IPS-NIHi7 (cell line): ENCODE measurements around the gene ZNF618.

Experiments used
- DNase-seq: peaks from one replicate; pipeline ENCODE4 v3.0.0; 2012; ENCODE audit warnings: mixed read lengths; ENCODE audit errors: extremely low spot score

Gene ZNF618

DNA sequence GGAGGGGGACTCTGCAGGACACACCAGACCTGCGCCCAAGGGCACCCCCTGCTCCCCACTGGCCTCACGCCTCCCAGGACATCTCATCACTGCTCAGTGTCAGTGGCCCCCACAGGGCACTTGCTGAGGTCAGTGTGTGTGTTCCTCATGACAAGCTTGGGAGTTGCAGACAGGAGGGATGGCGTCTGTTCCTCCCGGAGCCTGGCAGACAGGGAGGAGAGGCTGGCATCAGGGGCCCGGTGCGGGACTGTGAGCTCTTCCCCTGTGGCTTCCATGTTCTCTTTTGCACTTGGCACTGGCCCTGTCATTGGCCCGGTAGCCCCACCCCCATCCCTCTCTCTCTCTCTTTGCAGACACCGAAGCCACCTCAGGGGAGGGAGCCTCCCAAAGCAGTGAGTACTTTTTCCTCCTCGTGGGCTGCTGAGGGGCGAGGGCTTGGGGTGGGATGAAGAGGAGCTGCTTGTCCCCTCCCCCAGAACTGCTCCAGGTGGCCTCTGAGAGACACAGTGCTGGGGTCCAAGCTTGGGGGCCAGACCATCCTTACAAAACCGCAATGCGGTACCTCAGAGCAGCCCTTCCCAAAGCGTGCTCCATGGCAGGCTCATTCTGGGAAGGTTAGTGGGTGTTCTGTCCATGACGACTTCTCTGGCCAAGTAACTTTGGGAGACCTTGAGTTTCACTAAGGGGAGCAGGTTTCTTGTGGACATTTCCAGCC is 126.3 kb downstream of the ZNF618 start:
- DNase-seq = no peak

DNA sequence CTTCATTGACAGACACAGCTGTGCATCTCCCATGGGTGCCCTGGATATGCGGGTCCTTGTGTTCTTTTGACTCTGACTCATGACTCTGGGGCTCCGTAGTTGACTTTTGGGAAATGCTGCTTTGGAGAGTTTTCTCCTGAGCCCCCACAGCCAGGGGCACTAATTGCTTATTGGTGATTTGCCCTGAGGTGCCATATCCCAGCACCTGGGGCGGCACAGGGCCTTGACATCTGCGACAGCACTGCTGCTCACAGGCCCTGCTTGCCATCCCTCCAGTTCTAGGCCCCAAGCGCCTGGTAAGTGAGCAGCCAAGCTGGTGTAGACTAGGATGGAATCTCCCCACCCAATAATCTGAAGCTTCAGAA is 126.9 kb downstream of the ZNF618 start:
- DNase-seq = no peak

DNA sequence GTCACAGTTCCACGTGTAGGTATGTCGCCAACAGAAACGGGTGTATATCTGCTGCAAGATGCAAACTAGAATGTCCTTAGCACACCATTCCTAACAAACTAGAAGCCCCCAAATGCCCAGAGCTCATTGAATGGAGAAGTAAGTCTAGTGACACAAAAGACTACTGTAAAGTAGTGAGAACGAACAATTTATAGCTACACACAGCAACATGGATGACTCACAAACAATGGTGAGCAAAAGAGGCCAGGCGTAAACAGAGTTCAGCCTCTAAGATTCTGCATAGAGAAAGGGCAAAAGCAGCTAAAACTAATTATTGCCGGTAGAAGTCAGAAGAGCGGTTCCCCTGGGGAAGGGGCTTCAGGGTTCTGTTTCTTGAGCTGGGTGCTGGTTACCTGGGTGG is 127.2 kb downstream of the ZNF618 start:
- no peak for DNase-seq

DNA sequence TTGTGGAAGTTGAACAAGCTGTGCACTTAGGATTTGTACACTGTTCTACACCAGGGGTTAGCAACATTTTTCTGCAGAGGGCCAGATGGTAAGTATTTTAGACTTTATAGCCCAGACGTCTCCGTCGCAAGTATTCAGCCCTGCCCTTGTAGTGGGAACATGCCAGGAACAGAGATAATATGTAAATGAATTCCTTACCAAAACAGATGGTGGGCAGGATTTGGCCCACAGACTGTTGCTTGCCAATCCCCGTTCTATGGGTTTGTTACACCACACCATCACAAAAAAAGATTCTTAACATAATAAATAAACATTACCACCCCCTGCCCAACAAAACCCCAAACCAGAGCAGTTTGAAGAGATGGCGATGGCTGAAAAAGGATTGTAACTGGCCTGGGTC is 127.6 kb downstream of the ZNF618 start:
- no peak for DNase-seq

DNA sequence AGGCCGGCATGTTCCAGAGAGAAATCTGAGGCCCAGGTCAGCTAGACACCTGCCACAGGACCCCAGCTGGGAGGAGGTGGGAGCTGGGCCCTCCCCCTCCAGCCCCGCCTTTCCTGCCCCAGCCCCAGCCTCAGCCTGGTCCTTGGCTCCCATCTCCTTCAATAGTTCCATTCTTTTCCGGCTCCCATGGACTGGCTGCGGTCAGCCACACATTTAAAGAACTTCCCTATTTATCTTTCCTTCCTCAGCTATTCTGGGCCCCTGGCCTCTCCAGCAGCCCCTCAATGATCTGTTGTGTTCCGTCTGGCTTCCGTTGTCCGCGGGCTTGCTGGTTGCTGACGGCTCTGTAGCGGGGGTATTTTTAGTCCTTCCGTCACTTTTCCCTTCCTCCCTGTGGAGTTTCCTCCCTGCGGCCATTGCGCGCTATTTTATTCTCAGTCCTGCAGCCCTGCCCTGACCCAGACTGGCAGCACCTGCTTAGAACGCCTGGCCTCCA is 128.2 kb downstream of the ZNF618 start:
- DNase-seq = no peak

DNA sequence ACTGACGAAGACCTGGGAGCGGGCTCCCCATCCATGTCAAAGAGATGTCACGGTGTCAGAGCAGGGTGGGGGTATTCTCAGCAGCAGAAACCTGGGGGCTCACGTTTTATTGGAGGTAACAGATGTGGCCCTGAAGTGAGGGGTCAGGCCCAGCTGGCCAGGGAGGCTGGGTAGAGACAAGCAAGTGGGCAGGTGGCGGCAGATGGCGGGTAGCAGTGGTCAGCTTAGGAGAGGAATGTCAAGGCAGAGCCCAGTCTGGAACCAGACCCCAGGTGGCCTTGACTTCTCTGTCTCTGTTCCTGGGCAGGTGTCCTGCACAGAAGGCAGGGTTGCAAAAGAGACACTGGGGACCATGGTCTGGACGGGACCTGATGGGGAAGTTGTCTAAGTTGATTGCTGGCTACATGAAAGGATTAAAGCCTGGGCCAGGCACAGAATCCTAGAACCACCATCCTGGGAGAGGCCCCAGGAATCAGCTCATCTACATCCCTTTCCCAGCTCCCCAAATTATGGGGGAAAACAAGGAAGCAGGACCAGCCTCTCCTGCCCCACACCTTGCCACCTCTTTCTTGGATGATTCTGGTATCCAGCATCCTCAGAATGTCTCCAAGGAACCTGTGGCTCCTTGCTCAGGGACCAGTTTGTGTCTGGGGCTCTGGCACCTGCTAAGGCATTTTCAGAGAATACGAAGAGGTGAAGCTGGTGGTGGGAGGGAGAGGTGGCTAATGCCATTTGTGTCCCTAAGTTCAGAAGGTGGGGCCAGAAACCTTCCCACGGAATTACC is 129.5 kb downstream of the ZNF618 start:
- no peak for DNase-seq

DNA sequence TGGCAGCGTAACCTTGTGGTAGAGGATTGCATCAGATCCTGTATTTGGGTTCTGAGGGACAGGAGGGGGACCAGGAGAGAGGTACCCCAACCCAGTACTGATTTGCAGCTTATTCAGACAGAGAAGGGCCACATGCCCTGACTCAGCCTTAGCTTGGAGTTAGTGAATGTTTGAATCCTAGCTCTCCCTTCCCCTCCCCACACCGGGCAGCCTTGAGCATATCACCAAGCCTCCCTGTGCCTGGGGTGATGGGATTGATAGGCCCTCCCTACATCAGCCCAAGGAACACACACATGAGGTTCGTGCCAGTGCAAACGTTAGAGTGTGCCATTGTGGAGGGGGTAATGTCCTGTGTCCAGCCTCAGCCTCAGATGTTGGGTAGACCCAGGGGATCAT is 130.0 kb downstream of the ZNF618 start:
- DNase-seq = no peak

DNA sequence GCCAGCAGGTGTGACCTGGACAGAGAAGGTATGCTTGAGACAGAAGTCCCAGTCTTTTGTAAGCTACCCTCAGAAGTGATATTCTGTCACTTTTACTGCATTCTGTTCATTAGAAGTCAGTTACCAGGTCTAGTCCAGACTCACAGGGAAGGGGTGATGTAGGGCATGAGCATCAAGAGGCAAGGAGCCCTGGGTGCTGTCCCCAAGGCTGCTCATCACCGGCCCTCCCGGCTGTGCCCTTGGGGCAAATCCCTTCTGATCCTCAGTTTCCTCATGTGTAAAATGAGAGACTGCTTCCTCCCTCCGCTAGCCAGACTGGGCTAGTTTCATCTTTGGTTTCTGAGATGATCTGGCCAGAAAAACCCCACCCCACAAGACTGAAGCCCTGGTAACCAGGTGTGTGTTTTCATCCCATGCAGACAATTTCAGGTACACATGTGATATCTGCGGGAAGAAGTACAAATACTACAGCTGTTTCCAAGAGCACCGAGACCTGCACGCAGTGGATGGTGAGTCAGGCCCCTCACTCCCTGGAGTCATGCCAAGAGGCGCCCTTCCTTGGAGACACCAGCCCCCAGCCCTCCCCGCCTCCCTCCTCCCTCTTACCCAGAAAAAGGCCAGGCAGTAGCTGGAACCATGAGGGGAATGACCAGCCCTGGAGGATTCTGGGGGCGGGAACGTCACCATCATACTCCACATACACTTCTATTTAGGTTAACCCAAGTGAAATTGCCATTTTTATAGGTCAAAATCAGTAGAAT is 131.0 kb downstream of the ZNF618 start:
- DNase-seq = no peak

DNA sequence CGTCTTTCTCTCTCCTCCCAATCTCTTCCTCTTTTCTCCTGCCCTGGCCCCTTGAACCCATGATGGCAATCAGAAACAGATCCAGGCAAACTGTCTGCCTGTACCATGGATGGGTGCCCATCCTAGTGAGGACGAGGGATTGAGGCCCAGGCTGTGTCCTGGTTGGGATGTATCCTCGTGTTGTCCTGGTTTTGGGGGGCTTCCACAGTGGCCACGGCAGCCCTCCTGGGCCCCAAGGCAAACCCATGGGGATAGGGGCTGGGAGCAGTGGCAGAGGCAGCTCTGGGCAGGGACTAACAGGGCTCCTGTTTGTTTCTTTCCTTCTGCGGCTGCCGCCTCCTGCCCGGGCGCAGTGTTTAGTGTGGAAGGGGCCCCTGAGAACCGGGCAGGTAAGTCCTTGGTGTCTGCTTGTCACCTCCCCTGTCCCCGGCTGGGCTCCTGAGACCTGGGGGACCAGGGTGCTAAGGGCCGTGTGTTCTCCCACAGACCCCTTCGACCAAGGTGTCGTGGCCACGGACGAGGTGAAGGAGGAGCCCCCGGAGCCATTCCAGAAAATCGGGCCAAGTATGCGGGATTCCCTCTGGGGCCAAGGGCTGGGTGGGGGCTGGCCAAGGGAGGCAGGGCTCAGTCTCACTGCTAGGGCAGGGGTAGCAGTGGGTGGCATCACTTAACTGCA is 132.0 kb downstream of the ZNF618 start:
- DNase-seq = no peak

DNA sequence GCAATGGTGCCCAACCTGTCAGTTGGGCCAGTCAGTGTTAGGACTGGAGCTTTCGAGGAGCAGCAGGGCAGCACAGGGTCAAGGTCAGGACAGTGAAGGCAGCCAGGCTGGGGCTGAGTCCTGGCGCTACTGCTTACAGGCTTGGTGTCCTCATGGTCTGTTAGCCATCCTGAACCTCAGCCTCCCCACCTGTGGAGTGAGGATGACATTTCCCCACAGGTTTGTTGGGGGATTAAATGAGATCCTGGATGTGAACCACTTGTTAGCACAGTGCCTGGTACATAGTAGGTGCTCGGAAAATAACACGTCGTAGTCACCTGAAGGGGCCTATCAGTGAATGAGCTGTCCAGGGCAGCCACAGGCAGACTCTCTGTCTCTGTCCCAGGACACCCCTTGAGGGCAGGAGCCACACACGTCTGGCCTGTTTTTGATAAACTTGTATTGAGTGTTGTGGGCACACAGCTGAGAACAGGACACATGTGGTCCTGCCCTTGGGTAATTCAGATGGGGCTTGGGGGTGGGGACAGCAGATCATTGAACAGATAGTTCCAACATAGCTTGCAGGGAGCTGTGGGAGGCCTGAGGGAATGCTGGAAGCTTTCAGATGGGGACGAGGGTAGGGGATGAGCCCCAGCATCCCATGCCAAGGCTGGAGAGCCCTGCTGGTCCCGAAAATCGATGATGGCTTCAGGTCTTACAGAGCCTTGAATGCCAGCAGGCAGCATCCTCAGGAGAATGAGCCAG is 132.7 kb downstream of the ZNF618 start:
- DNase-seq = no peak

DNA sequence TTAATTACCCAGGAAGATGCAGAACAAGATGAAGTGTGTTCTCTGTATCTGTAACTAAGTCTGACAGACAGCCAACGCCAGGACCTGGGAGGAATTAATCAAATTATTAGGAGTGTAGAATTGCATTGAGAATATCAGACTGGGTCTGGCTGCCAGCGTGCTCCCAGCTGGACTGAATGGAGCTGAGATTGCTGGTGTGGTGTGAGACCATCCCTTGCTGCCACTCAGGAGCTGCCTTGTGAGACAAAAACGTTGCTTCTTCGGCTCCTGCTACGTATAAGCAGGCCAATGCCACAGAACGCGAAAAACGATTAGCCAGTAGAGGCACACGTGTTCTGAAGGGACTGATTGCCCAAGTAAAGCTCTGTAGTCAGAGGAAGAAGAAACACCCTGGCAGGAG is 135.2 kb downstream of the ZNF618 start:
- DNase-seq = no peak

DNA sequence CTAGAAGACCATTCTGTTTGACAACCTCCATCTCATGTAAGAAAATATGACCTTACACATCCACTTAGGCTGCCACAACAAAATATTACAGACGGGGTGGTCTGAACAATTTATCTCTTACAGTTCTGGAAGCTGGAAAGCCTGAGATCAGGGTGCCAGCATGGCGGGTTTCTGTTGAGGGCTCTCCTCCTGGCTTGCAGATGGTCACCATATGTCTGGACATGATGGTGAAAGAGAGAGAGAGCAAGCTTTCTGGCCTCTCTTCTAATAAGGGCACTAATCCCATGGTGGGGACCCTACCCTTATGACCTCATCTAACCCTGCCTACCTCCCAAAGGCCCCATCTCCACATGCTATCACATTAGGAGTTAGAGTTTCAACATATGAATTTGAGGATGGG is 136.0 kb downstream of the ZNF618 start:
- no peak for DNase-seq

DNA sequence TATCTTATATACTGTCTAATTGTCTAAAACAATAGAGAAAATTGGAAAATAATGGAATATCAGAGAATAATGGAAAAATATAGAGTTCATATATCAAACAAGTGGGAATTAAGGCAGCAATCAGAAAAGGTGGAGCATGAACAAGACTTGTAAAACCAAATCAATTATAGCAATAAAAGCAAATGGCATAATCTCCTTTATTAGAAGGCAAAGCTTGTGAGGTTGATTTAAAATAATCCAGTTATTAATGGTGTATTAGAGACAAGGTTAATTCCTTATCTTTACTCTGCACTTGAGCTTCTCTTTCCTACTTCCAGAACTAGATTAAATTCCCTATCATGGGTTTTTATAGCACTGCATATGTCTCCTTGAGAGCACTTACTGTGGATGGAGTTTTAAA is 137.9 kb downstream of the ZNF618 start:
- DNase-seq = no peak

DNA sequence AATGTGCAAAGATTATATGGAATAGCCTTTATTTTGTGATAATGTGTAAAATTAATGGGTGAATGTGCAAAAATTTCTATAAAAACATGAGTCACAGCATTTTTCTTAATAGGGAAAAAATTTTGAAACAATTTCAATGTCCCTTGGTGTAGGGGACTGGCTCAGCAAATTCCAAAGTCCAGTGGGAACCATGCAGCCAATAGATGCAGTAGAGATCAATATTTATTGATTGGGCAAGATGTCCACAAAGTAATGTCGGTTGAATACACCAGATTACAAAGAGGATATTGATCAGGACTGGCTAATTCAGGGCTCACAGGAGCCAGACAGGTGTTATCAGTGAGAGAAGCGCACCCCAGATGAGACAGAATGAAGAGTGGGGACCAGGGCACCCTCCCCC is 139.5 kb downstream of the ZNF618 start:
- no peak for DNase-seq

DNA sequence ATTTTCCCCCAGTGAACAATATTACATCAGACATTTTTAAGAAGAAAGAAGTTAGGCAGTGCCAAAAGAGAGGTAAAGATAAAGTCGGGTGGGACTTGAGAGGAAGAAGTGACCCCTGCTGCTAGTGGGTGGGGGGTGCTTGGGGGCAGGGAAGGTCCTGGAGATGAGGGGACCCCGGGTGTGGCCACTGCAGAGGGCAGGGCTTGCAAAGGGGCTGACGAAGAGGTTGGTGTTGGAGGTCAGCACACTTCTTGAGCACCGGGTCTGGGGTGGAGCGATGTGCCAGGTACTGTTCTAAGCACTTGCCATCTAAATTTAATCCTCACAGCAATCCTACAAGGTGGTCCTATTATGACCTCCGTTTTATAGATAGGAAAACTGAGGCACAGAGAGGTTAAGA is 140.0 kb downstream of the ZNF618 start:
- DNase-seq = no peak

DNA sequence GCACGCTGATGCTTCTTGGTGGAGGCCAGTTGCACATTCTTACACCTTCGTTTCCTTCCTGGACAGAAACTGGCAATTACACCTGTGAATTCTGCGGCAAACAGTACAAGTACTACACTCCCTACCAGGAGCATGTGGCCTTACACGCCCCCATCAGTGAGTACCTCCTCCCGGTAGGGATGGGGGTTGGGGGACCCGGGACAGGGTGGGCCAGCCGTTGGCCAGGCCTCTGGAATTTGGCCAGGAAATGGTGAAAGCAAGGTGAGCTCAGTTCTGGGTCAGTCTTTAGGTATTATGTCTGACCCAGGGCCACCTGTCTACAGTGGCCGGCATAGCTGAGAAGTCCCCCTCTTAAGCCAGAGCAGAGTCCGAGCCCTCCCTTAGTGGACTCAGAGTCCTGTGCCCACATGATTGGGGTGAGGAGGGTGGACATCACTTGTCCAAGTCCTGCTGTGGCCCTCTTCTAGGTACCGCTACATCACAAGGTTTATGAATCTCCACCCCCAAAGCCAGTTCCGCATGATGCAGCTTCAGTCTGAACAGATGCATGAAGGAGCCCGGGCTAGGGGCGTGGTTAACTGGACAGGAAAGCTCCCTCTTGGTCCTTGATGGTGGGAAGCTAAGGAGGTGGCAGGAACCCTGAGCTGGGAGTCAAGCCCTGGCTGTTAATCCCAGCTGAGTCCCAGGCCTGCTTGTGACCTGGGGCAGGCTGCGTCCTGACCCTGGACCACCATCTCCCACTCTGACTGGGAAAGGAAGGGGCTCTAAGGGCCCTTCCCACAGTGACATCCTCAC is 140.7 kb downstream of the ZNF618 start:
- DNase-seq = no peak

DNA sequence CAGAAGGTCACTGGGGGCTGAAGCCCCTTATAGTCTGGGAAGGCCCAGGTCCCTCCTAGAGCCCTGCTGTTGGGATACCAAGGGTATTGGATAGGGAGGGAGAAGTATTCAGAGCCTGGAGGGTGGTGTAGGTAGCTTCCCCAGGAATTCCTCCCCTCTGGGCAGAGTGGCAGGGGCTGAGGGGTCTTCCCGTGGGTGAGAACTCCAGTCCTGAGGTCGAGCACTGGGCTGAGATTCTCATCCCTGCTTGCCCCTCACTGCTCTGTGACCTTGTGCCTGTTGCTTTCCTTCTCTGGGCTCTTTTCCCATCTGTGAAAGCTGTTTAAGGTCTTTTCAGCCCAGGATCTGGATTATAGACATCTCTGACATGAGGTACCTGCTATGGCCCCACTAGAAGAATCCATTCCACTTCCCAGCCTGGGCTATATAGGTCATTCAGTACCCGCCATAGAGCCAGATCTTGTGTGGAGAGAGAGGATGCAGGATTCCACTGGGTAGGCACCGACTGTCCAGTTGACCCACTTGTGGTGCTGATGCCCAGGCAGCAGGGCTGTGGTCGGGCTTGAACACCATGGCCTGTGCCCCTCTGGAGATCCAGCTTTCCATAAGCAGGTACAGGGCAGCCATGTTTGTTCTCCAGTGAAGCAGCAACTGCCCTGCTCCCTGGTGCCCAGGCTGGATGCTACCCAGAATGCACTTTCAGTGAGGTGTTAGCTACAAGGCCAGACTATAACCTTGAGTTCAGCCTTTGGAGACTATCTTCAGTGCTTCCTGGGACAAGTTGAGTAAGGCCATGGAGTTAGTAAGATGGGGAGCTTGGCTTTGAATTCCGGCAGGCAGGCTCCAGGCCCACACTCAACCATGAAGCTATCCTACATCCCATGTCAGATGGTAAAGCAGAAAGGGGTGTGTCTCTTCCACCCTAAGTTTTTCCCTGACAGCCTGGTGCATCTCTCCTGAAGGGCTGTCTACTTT is 141.9 kb downstream of the ZNF618 start:
- DNase-seq = no peak

DNA sequence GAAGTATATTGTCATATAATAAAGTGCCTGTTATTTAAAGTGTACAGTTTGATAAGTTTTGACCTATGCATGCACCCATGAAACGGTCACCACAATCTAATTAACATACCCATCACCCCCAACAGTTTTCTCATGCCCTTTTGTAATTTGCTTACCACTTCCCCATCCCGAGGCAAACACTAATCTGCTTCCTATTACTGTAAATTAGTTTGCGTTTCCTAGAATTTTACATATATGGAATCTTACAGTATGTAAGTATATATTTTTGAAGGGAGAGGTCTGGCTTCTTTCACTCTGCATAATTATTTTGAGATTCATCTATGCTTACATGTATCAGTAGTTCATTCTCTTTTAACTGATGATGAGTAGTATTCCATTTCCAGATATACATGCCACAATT is 145.5 kb downstream of the ZNF618 start:
- no peak for DNase-seq

DNA sequence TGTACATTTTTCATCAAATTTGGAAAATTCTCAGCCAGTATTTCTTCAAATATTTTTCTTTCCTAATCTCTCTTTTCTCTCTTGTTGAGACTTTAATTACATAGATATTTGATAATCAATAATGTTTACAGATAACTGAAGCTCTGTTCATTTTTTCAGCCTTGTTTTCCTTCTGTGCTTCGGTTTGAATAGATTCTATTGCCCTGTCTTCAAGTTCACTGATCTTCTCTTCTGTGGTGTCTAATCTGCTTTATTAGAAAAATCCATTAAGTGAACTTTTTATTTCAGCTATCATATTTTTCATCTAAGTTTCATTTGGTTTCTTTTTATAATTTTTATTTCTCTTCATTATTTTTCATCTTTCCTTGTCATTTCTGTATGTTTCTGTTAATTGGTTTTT is 147.9 kb downstream of the ZNF618 start:
- DNase-seq = no peak
